Measurements from ENCODE around the gene ANKS1A.
"Not testable (repeated sequence)": the region's sequence is repeated elsewhere in the genome, so short reads cannot be mapped to it uniquely, and the experiment has no call there.

Gene ANKS1A

GRCh38 chr6:34884073-34884472 lies 5.0 kb upstream of the ANKS1A start:
- not testable (repeated sequence) for DNase-seq (ENCODE audit: low read depth)

GRCh38 chr6:34884996-34885395 lies 4.1 kb upstream of the ANKS1A start:
- no peak for DNase-seq (ENCODE audit: low read depth)

GRCh38 chr6:34885837-34886236 lies 3.2 kb upstream of the ANKS1A start:
- not testable (repeated sequence) for DNase-seq (ENCODE audit: low read depth)

- peak; percentile 77 for DNase-seq (ENCODE audit: low read depth)
Observed at GRCh38 chr6:34887753-34888513, 1.1 kb upstream of the ANKS1A start, which contains the start of gene TAF11. TSS of gene TAF11 (minus strand) at chr6:34888042. CDS start at chr6:34887957, 85 bp downstream.

GRCh38 chr6:34888514-34888856 lies 570 bp upstream of the ANKS1A start:
- no peak for DNase-seq (ENCODE audit: low read depth)

GRCh38 chr6:34890533-34890925 lies 1.5 kb downstream of the ANKS1A start:
- no peak for DNase-seq (ENCODE audit: low read depth)

- no peak for DNase-seq (ENCODE audit: low read depth)
Observed at GRCh38 chr6:34891296-34891695, 2.2 kb downstream of the ANKS1A start.

- DNase-seq (ENCODE audit: low read depth), result no peak
Observed at GRCh38 chr6:34894693-34895092, 5.6 kb downstream of the ANKS1A start.

- DNase-seq (ENCODE audit: low read depth), result no peak
Observed at GRCh38 chr6:34897130-34897529, 8.1 kb downstream of the ANKS1A start.

GRCh38 chr6:34897716-34898115 lies 8.7 kb downstream of the ANKS1A start:
- no peak for DNase-seq (ENCODE audit: low read depth)

GRCh38 chr6:34899748-34900147 lies 10.7 kb downstream of the ANKS1A start:
- DNase-seq (ENCODE audit: low read depth), result not testable (repeated sequence)

- DNase-seq (ENCODE audit: low read depth), result no peak
Observed at GRCh38 chr6:34900321-34901031, 11.4 kb downstream of the ANKS1A start.

GRCh38 chr6:34901930-34902329 lies 12.9 kb downstream of the ANKS1A start:
- DNase-seq (ENCODE audit: low read depth), result no peak

GRCh38 chr6:34904990-34905613 lies 16.0 kb downstream of the ANKS1A start:
- DNase-seq (ENCODE audit: low read depth), result no peak

- no peak for DNase-seq (ENCODE audit: low read depth)
Observed at GRCh38 chr6:34906826-34907225, 17.8 kb downstream of the ANKS1A start.

GRCh38 chr6:34908194-34908593 lies 19.1 kb downstream of the ANKS1A start:
- no peak for DNase-seq (ENCODE audit: low read depth)

- no peak for DNase-seq (ENCODE audit: low read depth)
Observed at GRCh38 chr6:34909320-34909883, 20.3 kb downstream of the ANKS1A start.

GRCh38 chr6:34911822-34912221 lies 22.8 kb downstream of the ANKS1A start:
- no peak for DNase-seq (ENCODE audit: low read depth)

GRCh38 chr6:34912715-34913464 lies 23.8 kb downstream of the ANKS1A start:
- DNase-seq (ENCODE audit: low read depth), result peak; percentile 51

- no peak for DNase-seq (ENCODE audit: low read depth)
Observed at GRCh38 chr6:34914358-34914757, 25.3 kb downstream of the ANKS1A start.

GRCh38 chr6:34916348-34916967 lies 27.4 kb downstream of the ANKS1A start:
- DNase-seq (ENCODE audit: low read depth), result no peak

All from HS-5 (cell line).